GM13977 (cell line): ENCODE results near the gene HSPA4L.

ENCODE experiments used
- DNase-seq: peaks from one replicate; pipeline ENCODE4 v3.0.0; 2012; ENCODE audit warnings: low spot score
- in situ Hi-C: fragments of 300-500 bp; cut with MboI; formaldehyde crosslinking; loops from one replicate; pipeline ENCODE4 v1.12.0; 2022; ENCODE audit warnings: low sequenced_read_pairs, low pct_unique_long_range_greater_than_20kb, mixed read lengths, inconsistent platforms; ENCODE audit not compliant: unreplicated experiment
- TF ChIP-seq, protein P1 (sequence below): IDR thresholded peaks from 2 replicates; pipeline ENCODE4 v1.5.1; 2012; ENCODE audit warnings: mild to moderate bottlenecking, control low read depth; ENCODE audit not compliant: insufficient read depth; ENCODE audit errors: extremely low read depth, missing control alignments

The HSPA4L gene

DNA sequence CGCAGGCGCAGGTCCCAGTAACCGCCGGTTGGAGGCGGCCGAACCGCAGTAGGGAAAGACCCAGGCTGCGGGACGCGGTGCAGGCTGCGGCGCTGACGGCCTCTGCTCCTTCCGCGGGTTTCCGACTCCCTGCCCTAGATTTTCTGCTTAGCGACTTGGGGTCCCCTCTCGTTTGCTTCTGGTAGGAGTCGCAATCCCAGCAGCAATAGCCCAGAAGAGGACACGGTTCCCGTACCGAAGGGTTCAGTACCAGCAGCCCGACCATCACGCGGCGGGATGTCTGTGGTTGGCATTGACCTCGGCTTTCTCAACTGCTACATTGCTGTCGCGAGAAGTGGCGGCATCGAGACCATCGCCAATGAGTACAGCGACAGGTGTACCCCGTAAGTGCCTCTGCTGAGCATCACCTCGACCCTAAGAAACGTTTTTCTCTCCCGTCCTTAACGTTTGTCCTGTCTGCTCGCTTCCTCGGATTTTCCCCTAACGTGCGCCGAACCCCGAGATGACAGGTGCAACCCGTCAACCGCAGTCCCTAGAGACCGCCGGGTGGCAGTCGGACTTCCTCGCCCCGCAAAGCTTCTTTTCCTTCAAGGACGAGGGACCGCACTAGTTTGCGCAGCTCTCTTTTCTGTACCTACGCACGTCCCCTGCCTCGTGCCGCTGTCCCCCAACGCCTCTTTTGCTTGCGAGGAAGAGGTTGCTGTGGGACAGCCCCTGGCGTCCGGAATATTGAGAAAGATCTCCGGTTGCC lies at the start of gene HSPA4L:
TSS of gene HSPA4L (plus strand) at position 48 of the 751 bp plus-strand sequence. CDS start at position 277, 229 bp downstream.
- in situ Hi-C loops = no loop called here
- TF ChIP-seq, protein P1, sequence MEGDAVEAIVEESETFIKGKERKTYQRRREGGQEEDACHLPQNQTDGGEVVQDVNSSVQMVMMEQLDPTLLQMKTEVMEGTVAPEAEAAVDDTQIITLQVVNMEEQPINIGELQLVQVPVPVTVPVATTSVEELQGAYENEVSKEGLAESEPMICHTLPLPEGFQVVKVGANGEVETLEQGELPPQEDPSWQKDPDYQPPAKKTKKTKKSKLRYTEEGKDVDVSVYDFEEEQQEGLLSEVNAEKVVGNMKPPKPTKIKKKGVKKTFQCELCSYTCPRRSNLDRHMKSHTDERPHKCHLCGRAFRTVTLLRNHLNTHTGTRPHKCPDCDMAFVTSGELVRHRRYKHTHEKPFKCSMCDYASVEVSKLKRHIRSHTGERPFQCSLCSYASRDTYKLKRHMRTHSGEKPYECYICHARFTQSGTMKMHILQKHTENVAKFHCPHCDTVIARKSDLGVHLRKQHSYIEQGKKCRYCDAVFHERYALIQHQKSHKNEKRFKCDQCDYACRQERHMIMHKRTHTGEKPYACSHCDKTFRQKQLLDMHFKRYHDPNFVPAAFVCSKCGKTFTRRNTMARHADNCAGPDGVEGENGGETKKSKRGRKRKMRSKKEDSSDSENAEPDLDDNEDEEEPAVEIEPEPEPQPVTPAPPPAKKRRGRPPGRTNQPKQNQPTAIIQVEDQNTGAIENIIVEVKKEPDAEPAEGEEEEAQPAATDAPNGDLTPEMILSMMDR = peak; percentile 41
- DNase-seq = peak; percentile 64

DNA sequence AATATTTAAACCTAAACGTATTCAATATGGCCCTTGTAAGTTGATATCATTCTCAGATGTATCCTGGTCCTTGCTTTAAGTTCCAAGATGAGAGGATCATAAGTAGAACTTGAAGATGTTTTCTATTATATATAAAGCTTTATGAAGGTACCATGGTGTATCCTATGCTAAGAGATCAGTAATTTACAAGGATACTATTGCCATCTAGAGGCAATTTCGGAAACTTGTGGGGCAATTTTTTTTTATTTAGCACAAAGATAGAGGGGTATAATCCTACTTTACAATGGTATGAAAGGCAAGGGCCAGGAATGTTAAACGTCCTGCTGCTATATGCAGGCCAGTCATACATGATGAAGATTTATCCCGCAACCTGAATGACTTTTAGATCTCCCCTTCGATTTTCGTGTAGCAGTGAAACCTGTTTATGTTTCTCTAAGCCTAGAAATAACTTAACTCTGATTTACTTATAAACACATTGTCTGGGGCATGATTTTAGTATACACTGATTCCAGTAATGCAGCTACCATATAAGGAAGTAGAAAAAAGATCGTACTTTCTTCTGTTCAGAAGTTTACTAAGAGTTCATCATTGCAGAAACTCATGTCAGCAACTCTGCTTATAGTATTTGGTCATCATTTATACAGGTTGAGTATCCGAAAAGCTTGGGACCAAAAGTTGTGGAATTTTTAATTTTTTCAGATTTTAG lies 49.3 kb upstream of the HSPA4L start:
- peak; percentile 77 for DNase-seq
- in situ Hi-C loops = no loop called here
- TF ChIP-seq, protein P1 = peak; percentile 55

DNA sequence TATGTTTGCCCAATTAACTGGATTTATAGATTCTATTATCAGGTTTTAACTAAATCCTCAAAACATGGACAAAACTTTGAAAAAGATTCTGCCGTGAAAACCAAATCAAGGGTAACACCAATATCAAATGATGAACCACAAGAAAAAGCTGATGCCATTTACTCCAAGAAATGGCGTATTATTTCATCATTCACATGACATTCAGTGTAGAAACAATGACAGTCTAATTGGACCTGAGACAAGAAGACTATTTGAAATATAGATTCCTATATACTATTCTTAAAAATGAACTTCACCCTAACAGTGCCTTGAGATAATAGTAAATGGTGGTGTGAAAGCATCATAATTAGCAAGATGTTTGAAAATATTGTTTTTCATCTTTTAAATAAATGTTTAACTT lies 47.1 kb upstream of the HSPA4L start:
- in situ Hi-C loops = no loop called here
- no peak for DNase-seq
- TF ChIP-seq, protein P1 = no peak

DNA sequence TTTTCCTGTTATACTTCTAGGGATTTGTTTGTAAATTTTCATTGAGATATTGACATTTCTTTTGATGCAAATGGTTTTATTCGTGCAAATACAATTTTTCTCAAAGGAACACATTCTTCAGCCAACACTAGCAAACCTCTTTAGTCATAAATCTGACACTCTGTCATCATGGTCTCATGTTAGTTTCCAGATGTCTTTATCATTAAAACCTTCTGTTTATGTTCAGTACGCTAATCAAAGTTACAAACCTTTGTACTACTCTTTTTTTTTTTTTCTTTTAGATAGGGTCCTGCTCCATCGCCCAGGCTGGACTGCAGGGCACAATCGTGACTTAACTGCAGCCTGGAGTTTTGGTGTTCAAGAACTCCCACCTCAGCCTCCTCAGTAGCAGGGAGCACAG lies 44.8 kb upstream of the HSPA4L start:
- in situ Hi-C loops = no loop called here
- TF ChIP-seq, protein P1 = no peak
- no peak for DNase-seq

DNA sequence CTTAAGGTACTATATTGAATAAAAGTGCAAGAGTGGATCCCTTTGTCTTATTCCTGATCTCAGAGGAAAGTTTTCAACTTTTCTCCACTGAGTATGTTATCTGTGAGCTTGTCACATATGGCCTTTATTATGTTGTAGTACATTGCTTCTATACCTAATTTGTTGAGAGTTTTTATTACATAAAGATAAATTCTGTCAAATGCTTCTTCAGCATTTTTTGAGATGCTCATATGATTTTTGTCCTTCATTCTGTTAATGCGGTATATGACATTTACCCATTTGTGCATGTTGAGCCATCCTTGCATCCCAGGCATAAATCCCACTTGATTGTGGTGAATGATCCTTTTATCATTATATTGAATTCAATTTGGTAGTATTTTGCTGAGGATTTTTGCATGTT lies 40.9 kb upstream of the HSPA4L start:
- no peak for DNase-seq
- in situ Hi-C loops = no loop called here
- TF ChIP-seq, protein P1 = no peak

DNA sequence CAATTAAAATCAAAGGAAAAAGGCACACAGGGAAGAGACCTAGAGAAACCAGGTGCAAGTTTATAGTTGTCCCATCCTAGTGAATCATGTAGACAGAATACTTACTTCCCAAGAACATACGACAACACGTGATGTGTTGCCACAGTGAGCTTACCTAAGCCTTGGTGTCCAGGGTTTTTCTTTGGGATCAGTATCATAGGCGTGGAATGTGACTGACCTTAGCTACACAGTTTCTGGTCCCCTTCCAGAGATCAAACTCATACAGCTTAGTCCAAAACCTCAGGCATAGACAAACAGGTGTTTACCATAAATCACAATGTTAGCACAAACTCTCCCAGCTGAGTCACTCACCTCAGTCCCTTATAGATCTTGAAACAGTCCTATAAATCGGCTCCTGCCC lies 34.2 kb upstream of the HSPA4L start:
- no peak for DNase-seq
- TF ChIP-seq, protein P1 = no peak
- in situ Hi-C loops = no loop called here
